ENCODE data around the gene RPP25. TPM values are rescaled to one million over a fixed set of nuclear protein-coding genes. Genes with fewer than 3 reads are reported as not detected.

The RPP25 gene
- 21.4 to 32.8 TPM (median 29.8 TPM) in 5 replicates for total RNA-seq (2022; extraction: Qiagen RNA extraction; ENCODE audit: low read depth)

GRCh38 chr15:74956648-74957475, at the start of gene RPP25:
RPP25 (minus strand) TSS chr15:74956772; CDS start chr15:74956583, 189 bp downstream.

GRCh38 chr15:74995182-74995778, 38.7 kb upstream of the RPP25 start, which contains the start of gene SCAMP5:
SCAMP5 (plus strand) TSS chr15:74995563; CDS start chr15:75011840, 16,277 bp downstream.

GRCh38 chr15:74937590-74938371, 18.8 kb downstream of the RPP25 start, which contains the start of gene COX5A:
COX5A (minus strand) TSS chr15:74938073; CDS start chr15:74938014, 59 bp downstream.

GRCh38 chr15:74906450-74907162, 50.0 kb downstream of the RPP25 start, which contains the start of gene FAM219B:
FAM219B (minus strand) TSS chr15:74906851; CDS start chr15:74906800, 51 bp downstream.

Other genes starting within 250 kb of the RPP25 start
- gene CYP1A1, start 231.2 kb downstream of the RPP25 start, total RNA-seq (2022; extraction: Qiagen RNA extraction; ENCODE audit: low read depth) = 1.3 to 2.6 TPM (median 1.9 TPM) in 5 replicates
- not detected in 5 replicates for gene CYP1A2, start 207.9 kb downstream of the RPP25 start, total RNA-seq (2022; extraction: Qiagen RNA extraction; ENCODE audit: low read depth)
- gene CSK, start 174.7 kb downstream of the RPP25 start, total RNA-seq (2022; extraction: Qiagen RNA extraction; ENCODE audit: low read depth) = 56.4 to 66.1 TPM (median 62.3 TPM) in 5 replicates
- gene LMAN1L, start 143.9 kb downstream of the RPP25 start, total RNA-seq (2022; extraction: Qiagen RNA extraction; ENCODE audit: low read depth) = not detected in 5 replicates
- not detected in 5 replicates for gene CPLX3, start 130.1 kb downstream of the RPP25 start, total RNA-seq (2022; extraction: Qiagen RNA extraction; ENCODE audit: low read depth)
- gene ULK3, start 113.6 kb downstream of the RPP25 start, total RNA-seq (2022; extraction: Qiagen RNA extraction; ENCODE audit: low read depth) = 24.9 to 37.6 TPM (median 32.2 TPM) in 5 replicates
- gene SCAMP2, start 83.4 kb downstream of the RPP25 start, total RNA-seq (2022; extraction: Qiagen RNA extraction; ENCODE audit: low read depth) = 56.5 to 67.5 TPM (median 62.0 TPM) in 5 replicates
- 29.5 to 38.5 TPM (median 32.8 TPM) in 5 replicates for gene MPI, start 66.7 kb downstream of the RPP25 start, total RNA-seq (2022; extraction: Qiagen RNA extraction; ENCODE audit: low read depth)
- gene FAM219B, start 49.9 kb downstream of the RPP25 start, total RNA-seq (2022; extraction: Qiagen RNA extraction; ENCODE audit: low read depth) = 28.6 to 38.9 TPM (median 34.3 TPM) in 5 replicates
- 518 to 689 TPM (median 562 TPM) in 5 replicates for gene COX5A, start 18.7 kb downstream of the RPP25 start, total RNA-seq (2022; extraction: Qiagen RNA extraction; ENCODE audit: low read depth)
- gene SCAMP5, start 38.8 kb upstream of the RPP25 start, total RNA-seq (2022; extraction: Qiagen RNA extraction; ENCODE audit: low read depth) = 11.2 to 15.7 TPM (median 14.7 TPM) in 5 replicates
- 14.9 to 25.1 TPM (median 20.8 TPM) in 5 replicates for gene PPCDC, start 66.8 kb upstream of the RPP25 start, total RNA-seq (2022; extraction: Qiagen RNA extraction; ENCODE audit: low read depth)
- 23.6 to 35.3 TPM (median 33.7 TPM) in 5 replicates for gene C15orf39, start 245.1 kb upstream of the RPP25 start, total RNA-seq (2022; extraction: Qiagen RNA extraction; ENCODE audit: low read depth)